ENCODE results near the gene PDE3A. TPM values are rescaled to one million over a fixed set of nuclear protein-coding genes. Genes with fewer than 3 reads are reported as not detected.

The PDE3A gene
- total and polyA plus RNA-seq, 4 donors: 1.5 to 15.8 (median 3.4) TPM

DNA sequence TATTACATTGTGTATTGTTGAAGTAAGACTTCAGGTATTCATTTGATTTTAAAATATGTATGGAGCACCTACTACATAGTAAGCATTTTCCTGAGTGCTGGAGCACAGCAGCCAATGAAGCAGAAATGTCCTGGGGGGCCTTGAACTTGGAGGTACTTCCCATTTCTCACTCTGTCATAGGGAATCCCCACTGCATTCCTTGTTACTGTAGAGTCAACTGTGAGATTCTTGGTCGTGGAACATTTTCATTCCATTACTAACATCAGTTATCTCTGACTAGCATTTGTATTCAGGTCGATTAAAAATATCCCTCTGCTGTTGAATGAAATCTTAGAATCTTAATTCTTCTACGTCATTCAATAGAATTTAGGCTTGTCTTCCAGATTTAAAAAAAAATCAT is 66.7 kb downstream of the PDE3A start:
- Histone ChIP-seq H3K27ac (ENCODE audit: low read depth in 1 of 2, low read length in 1 of 2) (peak overlapping the region in 1 of 2 donors; percentile 74), H3K27me3 (ENCODE audit: control insufficient read depth in 3 of 3, insufficient read depth in 3 of 3, low read length in 2 of 3) (no peaks in the 10 kb centered on the region), H3K4me3 (no peak overlapping the region), H3K4me1 (ENCODE audit: control insufficient read depth in 5 of 5, insufficient read depth in 5 of 5, low read length in 5 of 5) (peaks cover 0 to 30% (median 0%) of the 10 kb centered on the region in 5 donors), H3K9me3 (ENCODE audit: control insufficient read depth in 4 of 4, insufficient read depth in 3 of 4, low read length in 3 of 4) (no peaks in the 10 kb centered on the region), H3K36me3 (ENCODE audit: control insufficient read depth in 4 of 4, insufficient read depth in 4 of 4, low read length in 4 of 4) (no peaks in the 10 kb centered on the region), H3K9ac (ENCODE audit: insufficient read depth in 1 of 2, low read length in 2 of 2) (no peak overlapping the region)
- 74 to 83% methylated on average over 3 of the region's 3 CpGs for WGBS, 2 donors
- TF ChIP-seq, protein P1, sequence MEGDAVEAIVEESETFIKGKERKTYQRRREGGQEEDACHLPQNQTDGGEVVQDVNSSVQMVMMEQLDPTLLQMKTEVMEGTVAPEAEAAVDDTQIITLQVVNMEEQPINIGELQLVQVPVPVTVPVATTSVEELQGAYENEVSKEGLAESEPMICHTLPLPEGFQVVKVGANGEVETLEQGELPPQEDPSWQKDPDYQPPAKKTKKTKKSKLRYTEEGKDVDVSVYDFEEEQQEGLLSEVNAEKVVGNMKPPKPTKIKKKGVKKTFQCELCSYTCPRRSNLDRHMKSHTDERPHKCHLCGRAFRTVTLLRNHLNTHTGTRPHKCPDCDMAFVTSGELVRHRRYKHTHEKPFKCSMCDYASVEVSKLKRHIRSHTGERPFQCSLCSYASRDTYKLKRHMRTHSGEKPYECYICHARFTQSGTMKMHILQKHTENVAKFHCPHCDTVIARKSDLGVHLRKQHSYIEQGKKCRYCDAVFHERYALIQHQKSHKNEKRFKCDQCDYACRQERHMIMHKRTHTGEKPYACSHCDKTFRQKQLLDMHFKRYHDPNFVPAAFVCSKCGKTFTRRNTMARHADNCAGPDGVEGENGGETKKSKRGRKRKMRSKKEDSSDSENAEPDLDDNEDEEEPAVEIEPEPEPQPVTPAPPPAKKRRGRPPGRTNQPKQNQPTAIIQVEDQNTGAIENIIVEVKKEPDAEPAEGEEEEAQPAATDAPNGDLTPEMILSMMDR (IDR thresholded peaks at IDR 0.05; ENCODE audit: control extremely low read depth, extremely low read depth): no peak
- DNase-seq: no peak
- ATAC-seq (ENCODE audit: insufficient read depth, low FRiP score): no peak

DNA sequence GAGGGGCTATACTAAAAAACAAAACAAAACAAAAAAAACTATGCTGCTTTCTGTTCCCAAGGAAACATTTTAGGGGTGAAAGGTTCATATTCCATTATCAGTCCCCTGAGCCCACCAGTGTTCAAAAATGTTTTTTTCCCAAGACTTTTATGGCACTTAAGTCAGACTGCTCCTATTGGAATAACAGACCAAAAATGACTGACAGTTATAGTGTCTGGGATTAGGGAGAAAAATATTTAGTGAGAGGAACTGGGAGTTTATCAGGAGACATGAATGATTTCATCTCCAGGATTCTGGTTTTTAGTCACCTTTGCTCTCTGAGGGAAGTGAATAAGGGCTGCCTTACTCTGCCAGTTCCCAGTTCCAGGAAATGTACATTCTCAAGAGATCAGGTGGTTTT is 68.0 kb downstream of the PDE3A start:
- peaks cover 0 to 36% (median 0%) of the 10 kb centered on the region in 5 donors for H3K4me1 ChIP-seq (ENCODE audit: control insufficient read depth in 5 of 5, insufficient read depth in 5 of 5, low read length in 5 of 5)
- DNase-seq (no peak), ATAC-seq (ENCODE audit: insufficient read depth, low FRiP score) (no peak)
- no peak overlapping the region for H3K9ac ChIP-seq (ENCODE audit: insufficient read depth in 1 of 2, low read length in 2 of 2)
- no peak overlapping the region for H3K4me3 ChIP-seq
- H3K27ac ChIP-seq (ENCODE audit: low read depth in 1 of 2, low read length in 1 of 2): peak overlapping the region in 1 of 2 donors; percentile 73
- no peaks in the 10 kb centered on the region for H3K9me3 ChIP-seq (ENCODE audit: control insufficient read depth in 4 of 4, insufficient read depth in 3 of 4, low read length in 3 of 4)
- TF ChIP-seq, protein P1 (IDR thresholded peaks at IDR 0.05; ENCODE audit: control extremely low read depth, extremely low read depth): no peak
- H3K36me3 ChIP-seq (ENCODE audit: control insufficient read depth in 4 of 4, insufficient read depth in 4 of 4, low read length in 4 of 4): no peaks in the 10 kb centered on the region
- H3K27me3 ChIP-seq (ENCODE audit: control insufficient read depth in 3 of 3, insufficient read depth in 3 of 3, low read length in 2 of 3): no peaks in the 10 kb centered on the region

DNA sequence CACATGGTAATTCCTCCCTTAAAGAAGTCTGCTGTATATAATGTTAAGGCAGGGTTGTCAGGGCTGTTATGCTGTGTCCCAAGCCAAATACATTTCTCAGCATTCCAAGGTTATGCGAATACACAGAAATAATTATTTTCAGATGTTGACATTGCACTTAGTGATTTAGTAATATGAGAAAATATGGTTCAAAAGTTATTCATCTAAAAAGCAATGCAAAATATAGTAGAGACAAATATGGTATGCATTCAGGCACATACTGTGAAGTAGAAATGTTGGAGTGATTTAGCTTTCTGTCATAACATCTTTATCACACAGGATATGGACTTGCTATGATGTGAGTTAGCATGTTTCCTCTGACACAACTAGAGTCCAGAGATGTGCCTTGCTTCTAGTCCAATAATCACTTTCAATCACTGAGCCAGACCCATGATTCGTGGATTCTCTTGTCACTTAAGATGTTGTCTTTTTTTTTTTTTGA is 70.0 kb downstream of the PDE3A start:
- peak overlapping the region in 1 of 2 donors; percentile 34 for H3K27ac ChIP-seq (ENCODE audit: low read depth in 1 of 2, low read length in 1 of 2)
- H3K9ac ChIP-seq (ENCODE audit: insufficient read depth in 1 of 2, low read length in 2 of 2): no peak overlapping the region
- H3K9me3 ChIP-seq (ENCODE audit: control insufficient read depth in 4 of 4, insufficient read depth in 3 of 4, low read length in 3 of 4): no peaks in the 10 kb centered on the region
- WGBS, 2 donors: 64 to 86% methylated on average over 2 of the region's 2 CpGs
- no peaks in the 10 kb centered on the region for H3K36me3 ChIP-seq (ENCODE audit: control insufficient read depth in 4 of 4, insufficient read depth in 4 of 4, low read length in 4 of 4)
- peaks cover 0 to 34% (median 0%) of the 10 kb centered on the region in 5 donors for H3K4me1 ChIP-seq (ENCODE audit: control insufficient read depth in 5 of 5, insufficient read depth in 5 of 5, low read length in 5 of 5)
- peak in 2 of 3 donors; percentile 49 to 63 for DNase-seq
- H3K4me3 ChIP-seq: no peak overlapping the region
- H3K27me3 ChIP-seq (ENCODE audit: control insufficient read depth in 3 of 3, insufficient read depth in 3 of 3, low read length in 2 of 3): no peaks in the 10 kb centered on the region
- TF ChIP-seq, protein P1 (IDR thresholded peaks at IDR 0.05; ENCODE audit: control extremely low read depth, extremely low read depth): no peak
- ATAC-seq (ENCODE audit: insufficient read depth, low FRiP score): no peak

DNA sequence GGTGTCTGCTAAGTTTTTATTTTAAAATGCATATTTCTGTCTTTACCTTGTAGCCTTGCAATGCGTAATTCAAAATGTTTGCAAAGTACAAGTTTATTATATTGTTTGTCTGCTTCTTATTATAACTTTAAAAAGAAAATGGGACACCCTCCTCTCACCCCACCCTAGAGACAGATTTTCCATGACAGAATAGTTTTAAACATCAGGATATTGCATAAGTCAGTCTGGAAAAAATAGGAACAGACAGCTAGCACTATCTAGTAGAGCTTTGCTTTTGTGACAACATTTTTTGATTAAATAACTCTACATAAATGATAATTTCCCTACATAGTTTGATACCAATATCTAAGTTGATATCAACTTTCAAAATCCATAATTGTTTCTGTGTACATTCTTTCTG is 71.3 kb downstream of the PDE3A start:
- Histone ChIP-seq H3K4me3 (no peak overlapping the region), H3K9ac (ENCODE audit: insufficient read depth in 1 of 2, low read length in 2 of 2) (no peak overlapping the region), H3K4me1 (ENCODE audit: control insufficient read depth in 5 of 5, insufficient read depth in 5 of 5, low read length in 5 of 5) (peaks cover 0 to 36% (median 0%) of the 10 kb centered on the region in 5 donors), H3K27me3 (ENCODE audit: control insufficient read depth in 3 of 3, insufficient read depth in 3 of 3, low read length in 2 of 3) (no peaks in the 10 kb centered on the region), H3K27ac (ENCODE audit: low read depth in 1 of 2, low read length in 1 of 2) (peak overlapping the region in 1 of 2 donors; percentile 33), H3K9me3 (ENCODE audit: control insufficient read depth in 4 of 4, insufficient read depth in 3 of 4, low read length in 3 of 4) (no peaks in the 10 kb centered on the region), H3K36me3 (ENCODE audit: control insufficient read depth in 4 of 4, insufficient read depth in 4 of 4, low read length in 4 of 4) (no peaks in the 10 kb centered on the region)
- WGBS, 2 donors: 85 to 100% methylated on average over 1 of the region's 1 CpG
- ATAC-seq (ENCODE audit: insufficient read depth, low FRiP score) (no peak), DNase-seq (no peak)
- TF ChIP-seq, protein P1 (IDR thresholded peaks at IDR 0.05; ENCODE audit: control extremely low read depth, extremely low read depth): no peak

All from lung (tissue), 12 donors.